H1 (cell line): Measurements from ENCODE around the gene RFX2.

ENCODE experiments used
- KDM5A ChIP-seq: fragments of 200-600 bp; IDR thresholded peaks from 2 replicates; pipeline ENCODE4 v1.7.1; 2012; ENCODE audit warnings: mild to moderate bottlenecking, low read length, inconsistent platforms, mixed read lengths
- TF ChIP-seq, protein P1 (sequence below), 3 experiments: IDR thresholded peaks; 1 replicate in 2 of 3; 2 replicates in 1 of 3; pipeline versions ENCODE4 v1.5.1 to v1.6.1; 2011; ENCODE audit warnings: low read length in 3 of 3, mild to moderate bottlenecking in 3 of 3, inconsistent platforms in 2 of 3, low read depth in 1 of 3, moderate library complexity in 1 of 3; ENCODE audit not compliant: insufficient read depth in 1 of 3; ENCODE audit errors: control extremely low read depth in 1 of 3
- TF ChIP-seq, protein P2 (sequence below): IDR thresholded peaks from 2 replicates; pipeline ENCODE4 v1.6.1; 2011; ENCODE audit warnings: low read length, improper control_type of control experiment

DNA sequence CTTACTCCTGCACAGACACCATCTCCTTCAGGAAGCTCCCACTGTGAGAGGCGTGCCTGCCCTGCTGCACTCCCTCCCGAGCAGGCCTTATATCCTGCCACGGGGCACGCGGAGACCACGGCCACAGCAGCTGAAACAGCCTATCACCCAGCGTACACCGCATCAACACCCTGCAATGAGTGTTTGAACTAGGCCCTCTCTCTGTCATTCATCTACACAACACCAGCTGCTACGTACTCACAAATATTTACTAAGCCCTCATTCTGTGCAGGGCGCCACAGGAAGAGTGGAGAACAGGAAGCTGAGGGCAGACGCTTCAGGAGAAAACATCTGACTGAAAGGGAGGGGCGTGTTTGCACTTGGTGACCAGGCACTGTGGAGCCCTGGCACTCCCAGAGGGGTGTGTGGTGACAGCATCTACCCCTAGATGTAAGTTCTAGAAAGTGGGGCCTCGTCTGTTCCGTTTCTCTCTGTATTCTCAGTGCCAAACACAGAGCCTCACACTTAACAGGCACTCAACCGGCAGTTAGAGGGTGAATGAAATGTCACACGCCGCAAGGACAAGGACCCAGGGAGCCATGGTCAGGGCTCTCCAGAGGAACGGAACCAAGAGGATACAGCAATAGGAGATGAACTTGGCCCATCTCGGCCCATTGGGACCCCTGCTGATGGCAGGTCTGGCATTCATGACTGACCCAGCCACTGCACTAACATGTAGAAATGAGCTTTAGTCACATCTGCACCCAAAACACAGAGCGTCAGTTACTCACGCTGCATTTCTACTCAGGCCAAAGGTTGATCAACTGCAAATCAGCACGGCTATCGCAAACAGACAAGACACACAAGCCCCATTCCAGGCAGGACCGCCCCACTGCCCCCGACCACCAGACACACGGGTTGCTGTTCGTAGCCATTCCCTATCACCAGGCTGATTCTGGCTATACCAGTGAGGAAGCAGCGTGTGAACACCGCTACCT lies 148.0 kb downstream of the RFX2 start:
- no peak for TF ChIP-seq KDM5A
- TF ChIP-seq, protein P1, sequence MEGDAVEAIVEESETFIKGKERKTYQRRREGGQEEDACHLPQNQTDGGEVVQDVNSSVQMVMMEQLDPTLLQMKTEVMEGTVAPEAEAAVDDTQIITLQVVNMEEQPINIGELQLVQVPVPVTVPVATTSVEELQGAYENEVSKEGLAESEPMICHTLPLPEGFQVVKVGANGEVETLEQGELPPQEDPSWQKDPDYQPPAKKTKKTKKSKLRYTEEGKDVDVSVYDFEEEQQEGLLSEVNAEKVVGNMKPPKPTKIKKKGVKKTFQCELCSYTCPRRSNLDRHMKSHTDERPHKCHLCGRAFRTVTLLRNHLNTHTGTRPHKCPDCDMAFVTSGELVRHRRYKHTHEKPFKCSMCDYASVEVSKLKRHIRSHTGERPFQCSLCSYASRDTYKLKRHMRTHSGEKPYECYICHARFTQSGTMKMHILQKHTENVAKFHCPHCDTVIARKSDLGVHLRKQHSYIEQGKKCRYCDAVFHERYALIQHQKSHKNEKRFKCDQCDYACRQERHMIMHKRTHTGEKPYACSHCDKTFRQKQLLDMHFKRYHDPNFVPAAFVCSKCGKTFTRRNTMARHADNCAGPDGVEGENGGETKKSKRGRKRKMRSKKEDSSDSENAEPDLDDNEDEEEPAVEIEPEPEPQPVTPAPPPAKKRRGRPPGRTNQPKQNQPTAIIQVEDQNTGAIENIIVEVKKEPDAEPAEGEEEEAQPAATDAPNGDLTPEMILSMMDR (IDR thresholded peaks at IDR 0.05; ENCODE audit: control extremely low read depth in 1 of 3, insufficient read depth in 1 of 3, low read depth in 1 of 3, low read length in 3 of 3), result no peak
- TF ChIP-seq, protein P2, sequence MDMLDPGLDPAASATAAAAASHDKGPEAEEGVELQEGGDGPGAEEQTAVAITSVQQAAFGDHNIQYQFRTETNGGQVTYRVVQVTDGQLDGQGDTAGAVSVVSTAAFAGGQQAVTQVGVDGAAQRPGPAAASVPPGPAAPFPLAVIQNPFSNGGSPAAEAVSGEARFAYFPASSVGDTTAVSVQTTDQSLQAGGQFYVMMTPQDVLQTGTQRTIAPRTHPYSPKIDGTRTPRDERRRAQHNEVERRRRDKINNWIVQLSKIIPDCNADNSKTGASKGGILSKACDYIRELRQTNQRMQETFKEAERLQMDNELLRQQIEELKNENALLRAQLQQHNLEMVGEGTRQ, result no peak
